Raji (cell line): ENCODE results near the gene NRXN3.

ENCODE experiments used
- POLR2A ChIP-seq: IDR thresholded peaks from 2 replicates; pipeline ENCODE4 v1.6.1; 2011; ENCODE audit warnings: low read depth, low read length, control low read depth; ENCODE audit not compliant: insufficient read depth

The NRXN3 gene

GRCh38 chr14:78863143-78863542 lies 693.0 kb downstream of the NRXN3 start:
- no peak for TF ChIP-seq POLR2A

GRCh38 chr14:78872837-78873236 lies 702.7 kb downstream of the NRXN3 start:
- TF ChIP-seq POLR2A: no peak

GRCh38 chr14:78873581-78873980 lies 703.4 kb downstream of the NRXN3 start:
- no peak for TF ChIP-seq POLR2A

- TF ChIP-seq POLR2A: no peak
Observed at GRCh38 chr14:78875049-78875448, 704.9 kb downstream of the NRXN3 start.

- TF ChIP-seq POLR2A: no peak
Observed at GRCh38 chr14:78885884-78886283, 715.7 kb downstream of the NRXN3 start.

- TF ChIP-seq POLR2A: no peak
Observed at GRCh38 chr14:78897443-78897842, 727.3 kb downstream of the NRXN3 start.

- TF ChIP-seq POLR2A: no peak
Observed at GRCh38 chr14:78902010-78902623, 731.9 kb downstream of the NRXN3 start.

GRCh38 chr14:78904094-78904493 lies 733.9 kb downstream of the NRXN3 start:
- TF ChIP-seq POLR2A: no peak

- no peak for TF ChIP-seq POLR2A
Observed at GRCh38 chr14:78917462-78917861, 747.3 kb downstream of the NRXN3 start.

GRCh38 chr14:78921856-78922255 lies 751.7 kb downstream of the NRXN3 start:
- no peak for TF ChIP-seq POLR2A

- no peak for TF ChIP-seq POLR2A
Observed at GRCh38 chr14:78927261-78927660, 757.1 kb downstream of the NRXN3 start.

GRCh38 chr14:78933166-78933565 lies 763.0 kb downstream of the NRXN3 start:
- TF ChIP-seq POLR2A: no peak

GRCh38 chr14:78933948-78934524 lies 763.9 kb downstream of the NRXN3 start:
- no peak for TF ChIP-seq POLR2A

GRCh38 chr14:78946949-78947348 lies 776.8 kb downstream of the NRXN3 start:
- TF ChIP-seq POLR2A: no peak

- TF ChIP-seq POLR2A: no peak
Observed at GRCh38 chr14:78947681-78948080, 777.5 kb downstream of the NRXN3 start.

- no peak for TF ChIP-seq POLR2A
Observed at GRCh38 chr14:78950649-78951048, 780.5 kb downstream of the NRXN3 start.

- TF ChIP-seq POLR2A: no peak
Observed at GRCh38 chr14:78951602-78952001, 781.4 kb downstream of the NRXN3 start.
